Ishikawa (cell line): Measurements from ENCODE around the gene TBL2.

Experiments
- CEBPB ChIP-seq: IDR thresholded peaks from 2 replicates; pipeline ENCODE4 v1.6.1; 2012
- EGR1 ChIP-seq: IDR thresholded peaks from 2 replicates; pipeline ENCODE4 v1.6.1; 2012
- EP300 ChIP-seq: IDR thresholded peaks from 2 replicates; pipeline ENCODE4 v1.6.1; 2012; ENCODE audit warnings: borderline replicate concordance
- FOXM1 ChIP-seq: IDR thresholded peaks from 2 replicates; pipeline ENCODE4 v1.6.1; 2012; ENCODE audit warnings: low read depth, borderline replicate concordance
- NFIC ChIP-seq: IDR thresholded peaks from 2 replicates; pipeline ENCODE4 v1.6.1; 2012
- RAD21 ChIP-seq: IDR thresholded peaks from 2 replicates; pipeline ENCODE4 v1.6.1; 2012; ENCODE audit warnings: low read depth
- USF1 ChIP-seq: IDR thresholded peaks from 2 replicates; pipeline ENCODE4 v1.6.1; 2012
- YY1 ChIP-seq: IDR thresholded peaks from 2 replicates; pipeline ENCODE4 v1.6.1; 2012; ENCODE audit warnings: low read depth
- TF ChIP-seq, protein P1 (sequence below): IDR thresholded peaks from 2 replicates; pipeline ENCODE4 v1.6.1; 2012

DNA sequence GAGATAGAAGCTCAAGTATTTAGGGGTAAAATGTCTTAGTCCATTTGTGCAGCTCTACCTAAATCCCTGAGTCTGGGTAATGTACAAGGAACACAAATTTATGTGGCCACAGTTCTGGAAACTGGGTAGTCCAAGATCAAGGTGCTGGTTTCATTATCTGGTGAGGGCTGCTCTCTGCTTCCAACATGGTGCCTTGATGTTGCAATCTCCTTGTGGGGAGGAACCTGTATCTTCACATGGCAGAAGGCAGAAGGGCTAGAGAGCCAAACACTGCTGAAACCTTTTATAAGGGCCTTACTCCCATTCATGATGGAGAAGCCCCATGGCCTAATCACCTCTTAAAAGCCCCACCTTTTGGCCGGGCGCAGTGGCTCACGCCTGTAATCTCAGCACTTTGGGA is 47.6 kb downstream of the TBL2 start:
- TF ChIP-seq YY1 (no peak), FOXM1 (no peak), RAD21 (no peak), USF1 (no peak), EGR1 (no peak), EP300 (no peak), CEBPB (no peak), NFIC (no peak)
- TF ChIP-seq, protein P1, sequence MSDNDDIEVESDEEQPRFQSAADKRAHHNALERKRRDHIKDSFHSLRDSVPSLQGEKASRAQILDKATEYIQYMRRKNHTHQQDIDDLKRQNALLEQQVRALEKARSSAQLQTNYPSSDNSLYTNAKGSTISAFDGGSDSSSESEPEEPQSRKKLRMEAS = no peak
